ENCODE measurements around the gene ZNF155.
"Not testable (repeated sequence)": the region's sequence is repeated elsewhere in the genome, so short reads cannot be mapped to it uniquely, and the experiment has no call there.

The ZNF155 gene

GRCh38 chr19:43983912-43984686 is at the start of gene ZNF155:
ZNF155 (plus strand) TSS chr19:43984188; CDS start chr19:43988544, 4,356 bp downstream.
- H3K4me3 ChIP-seq (replicated peaks in 1 of 2; ENCODE audit: low read depth in 2 of 2, low read length in 2 of 2) = peak within 1 kb of the TSS; percentile 74 to 89
- DNase-seq (ENCODE audit: low read depth in 2 of 2) = peak; percentile 98
- no peak for TF ChIP-seq CTCF (IDR thresholded peaks at IDR 0.05; ENCODE audit: low read depth, low read length)

- no peak for TF ChIP-seq CTCF (IDR thresholded peaks at IDR 0.05; ENCODE audit: low read depth, low read length)
- peak; percentile 90 to 91 for DNase-seq (ENCODE audit: low read depth in 2 of 2)
- peak within 1 kb of the TSS; percentile 64 to 74 for H3K4me3 ChIP-seq (replicated peaks in 1 of 2; ENCODE audit: low read depth in 2 of 2, low read length in 2 of 2)
Observed at GRCh38 chr19:43934985-43935708, 48.8 kb upstream of the ZNF155 start, which contains the start of gene ZNF45. ZNF45 (minus strand) TSS chr19:43935282; CDS start chr19:43922185, 13,097 bp downstream.

GRCh38 chr19:43936188-43936587 is 47.8 kb upstream of the ZNF155 start:
- no peak for TF ChIP-seq CTCF (IDR thresholded peaks at IDR 0.05; ENCODE audit: low read depth, low read length)
- DNase-seq (ENCODE audit: low read depth in 2 of 2) = no peak
- H3K4me3 ChIP-seq (replicated peaks in 1 of 2; ENCODE audit: low read depth in 2 of 2, low read length in 2 of 2) = no peak overlapping the region

GRCh38 chr19:43939557-43940260 is 44.3 kb upstream of the ZNF155 start:
- no peak overlapping the region for H3K4me3 ChIP-seq (replicated peaks in 1 of 2; ENCODE audit: low read depth in 2 of 2, low read length in 2 of 2)

GRCh38 chr19:43940719-43941118 is 43.3 kb upstream of the ZNF155 start:
- TF ChIP-seq CTCF (IDR thresholded peaks at IDR 0.05; ENCODE audit: low read depth, low read length) = no peak
- no peak overlapping the region for H3K4me3 ChIP-seq (replicated peaks in 1 of 2; ENCODE audit: low read depth in 2 of 2, low read length in 2 of 2)
- no peak for DNase-seq (ENCODE audit: low read depth in 2 of 2)

More at GRCh38 chr19:43939557-43940260, 44.3 kb upstream of the ZNF155 start:
- no peak for DNase-seq (ENCODE audit: low read depth in 2 of 2)
- no peak for TF ChIP-seq CTCF (IDR thresholded peaks at IDR 0.05; ENCODE audit: low read depth, low read length)

- TF ChIP-seq CTCF (IDR thresholded peaks at IDR 0.05; ENCODE audit: low read depth, low read length) = no peak
- no peak overlapping the region for H3K4me3 ChIP-seq (replicated peaks in 1 of 2; ENCODE audit: low read depth in 2 of 2, low read length in 2 of 2)
- DNase-seq (ENCODE audit: low read depth in 2 of 2) = no peak
Observed at GRCh38 chr19:43941209-43941608, 42.8 kb upstream of the ZNF155 start.

GRCh38 chr19:43947412-43947811 is 36.6 kb upstream of the ZNF155 start:
- not testable (repeated sequence) for DNase-seq (ENCODE audit: low read depth in 2 of 2); H3K4me3 ChIP-seq (replicated peaks in 1 of 2; ENCODE audit: low read depth in 2 of 2, low read length in 2 of 2)

- DNase-seq (ENCODE audit: low read depth in 2 of 2); H3K4me3 ChIP-seq (replicated peaks in 1 of 2; ENCODE audit: low read depth in 2 of 2, low read length in 2 of 2): not testable (repeated sequence)
Observed at GRCh38 chr19:43949803-43950202, 34.2 kb upstream of the ZNF155 start.

All from cardiac fibroblast (primary cell).